Measurements from ENCODE around the gene EZH2.

DNA sequence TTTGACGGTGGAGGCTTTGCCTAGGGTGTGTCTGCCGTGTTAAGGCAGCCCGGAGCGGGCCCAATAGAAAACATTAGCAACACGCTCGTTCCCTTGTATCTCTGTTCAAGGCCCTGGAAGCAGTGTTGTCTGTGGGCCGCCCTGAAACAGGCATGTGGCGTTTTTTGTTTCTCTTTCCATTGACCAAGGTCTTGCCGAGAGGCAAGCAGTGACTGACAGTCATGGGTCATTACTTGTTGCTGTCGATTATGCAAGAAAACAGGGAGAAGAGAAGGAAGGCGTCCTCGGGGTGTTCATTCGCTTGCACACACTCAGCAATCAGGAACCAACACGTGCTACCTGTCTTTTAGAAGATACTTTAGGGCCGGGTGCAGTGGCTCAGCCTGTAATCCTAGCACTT is 92.5 kb downstream of the EZH2 start:
- TF ChIP-seq CTCF (conservative IDR thresholded peaks at IDR 0.05 in 1 of 2, IDR thresholded peaks at IDR 0.05 in 1 of 2; ENCODE audit: low read depth in 1 of 2, low read length in 2 of 2) (no peak), EZH2 (IDR thresholded peaks at IDR 0.05; ENCODE audit: low read length, missing control alignments) (no peak)
